Skin of body (tissue), 2 donors: ENCODE results near the gene C10orf53. TPM values are rescaled to one million over a fixed set of nuclear protein-coding genes. Genes with fewer than 3 reads are reported as not detected.

Experiments
- DNase-seq: peaks from one replicate; lab custom pipeline; 2025; lab: John Stamatoyannopoulos, UW
- total RNA-seq: library from RNA; depleted of rRNA; stranded (reverse); fragments of >200 nt; gene quantifications from one replicate; pipeline ENCODE4 v1.2.3, GENCODE V29; 2014

C10orf53 gene
- total RNA-seq, 1 donor from 2014 or later, result not detected

DNA sequence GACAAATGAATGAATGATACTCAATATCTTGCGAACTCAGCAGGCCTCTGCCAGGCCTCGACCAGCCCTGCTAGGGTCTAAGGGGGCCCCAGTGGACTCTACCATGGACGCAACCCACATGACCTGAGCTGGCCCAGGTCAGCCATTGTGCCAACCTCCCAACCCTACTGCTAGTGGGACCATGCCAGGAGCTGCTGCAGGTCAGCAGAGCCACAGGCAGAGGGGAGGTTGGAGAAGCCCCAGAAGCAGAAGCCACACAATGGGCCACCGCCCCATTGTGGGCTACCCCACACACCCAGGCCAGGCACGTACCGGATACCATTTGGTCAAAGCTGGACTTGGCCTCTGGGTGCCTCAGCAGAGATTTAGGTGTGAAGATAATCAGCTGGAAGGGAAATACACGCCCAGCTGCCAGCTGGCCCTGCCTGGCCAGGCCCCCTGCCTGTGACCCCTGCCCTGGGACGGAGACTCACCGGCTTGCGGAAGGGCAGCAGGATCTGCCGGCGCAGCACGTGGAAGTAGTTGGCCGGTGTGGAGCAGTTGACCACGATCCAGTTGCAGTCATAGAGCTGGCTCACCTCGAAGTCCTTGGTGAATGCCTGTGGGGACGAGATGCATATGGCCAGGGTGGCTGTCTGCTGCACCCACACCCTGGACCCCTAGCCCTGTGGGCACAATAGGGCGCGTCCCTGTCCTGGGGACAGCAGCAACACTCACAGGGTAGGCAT, 58.2 kb downstream of the C10orf53 start:
- DNase-seq, result no peak

GRCh38 chr10:49738616-49739360, 59.3 kb downstream of the C10orf53 start:
- DNase-seq, result no peak

GRCh38 chr10:49739426-49739825, 60.0 kb downstream of the C10orf53 start:
- no peak for DNase-seq

DNA sequence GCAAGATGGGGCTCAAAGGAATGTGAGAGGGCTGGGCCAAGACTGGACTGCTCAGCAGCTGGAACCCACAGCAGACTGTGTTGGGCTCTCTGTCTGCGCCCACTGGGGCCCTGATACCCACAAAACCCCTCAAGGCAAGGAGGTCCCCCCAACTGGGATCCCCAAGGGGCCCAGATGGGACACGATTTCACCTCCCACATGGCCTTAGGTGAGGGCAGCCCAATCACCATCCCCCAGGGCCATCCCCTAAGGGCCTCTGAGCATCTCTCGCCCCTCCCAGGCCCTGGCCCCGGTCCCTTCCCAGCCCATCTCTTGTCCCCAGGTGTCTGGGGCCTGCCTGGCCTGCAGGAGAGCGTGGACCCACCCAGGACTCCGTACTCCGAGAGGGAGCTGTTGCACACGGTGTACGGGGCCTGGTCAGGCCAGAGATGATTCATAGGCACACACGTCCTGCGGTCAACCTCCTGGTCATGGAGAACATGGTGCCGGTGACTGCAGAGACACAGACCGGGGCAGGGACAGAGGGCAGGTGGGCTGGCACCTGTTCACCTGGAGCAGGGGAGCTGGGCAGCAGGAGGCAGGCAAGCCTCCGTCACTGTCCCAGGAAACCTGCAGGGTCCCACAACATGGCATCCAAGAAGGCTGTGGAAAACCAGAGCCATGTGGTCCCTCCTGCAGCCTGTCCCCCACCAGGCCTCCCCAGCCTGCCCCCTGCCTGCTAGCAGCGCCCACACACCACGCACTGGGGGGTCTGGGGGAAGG, 61.1 kb downstream of the C10orf53 start:
- no peak for DNase-seq

GRCh38 chr10:49741108-49741995, 61.9 kb downstream of the C10orf53 start:
- DNase-seq, result no peak

GRCh38 chr10:49742683-49743463, 63.4 kb downstream of the C10orf53 start:
- DNase-seq, result no peak

- DNase-seq, result no peak
Measured at GRCh38 chr10:49743464-49744075, 64.1 kb downstream of the C10orf53 start.

GRCh38 chr10:49744091-49744685, 64.7 kb downstream of the C10orf53 start:
- DNase-seq, result no peak

DNA sequence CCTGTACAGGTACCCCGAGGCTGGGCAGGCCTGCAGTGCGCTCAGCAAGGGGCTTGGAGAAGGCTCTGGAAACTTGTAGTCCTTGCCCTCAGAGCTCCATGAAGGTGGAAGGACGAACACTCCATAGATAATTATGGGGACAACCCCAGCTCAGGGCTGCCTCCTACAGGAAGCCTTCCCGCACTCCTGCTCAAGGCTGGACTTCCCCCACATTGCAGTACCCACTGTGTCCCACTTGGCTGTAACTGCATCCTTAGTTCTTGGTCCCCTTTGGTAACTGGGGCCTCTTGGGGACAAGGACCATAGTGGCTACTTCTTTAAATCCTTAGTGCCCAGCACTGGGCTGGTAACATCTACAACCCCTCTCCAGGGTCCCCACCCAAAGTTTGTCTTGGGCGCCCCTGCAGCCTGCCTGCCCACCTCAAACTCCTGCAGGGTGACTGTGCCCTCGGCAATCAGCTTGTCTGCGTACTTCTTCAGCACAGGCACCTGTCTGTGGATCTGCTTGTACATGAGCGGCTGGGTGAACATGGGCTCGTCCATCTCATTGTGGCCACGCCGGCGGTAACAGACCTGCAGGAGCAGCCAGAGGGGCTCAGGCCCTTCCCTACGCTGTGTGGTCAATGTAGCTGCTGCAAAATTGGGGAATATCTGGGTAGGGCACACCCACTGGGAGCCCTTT, 65.6 kb downstream of the C10orf53 start:
- no peak for DNase-seq

DNA sequence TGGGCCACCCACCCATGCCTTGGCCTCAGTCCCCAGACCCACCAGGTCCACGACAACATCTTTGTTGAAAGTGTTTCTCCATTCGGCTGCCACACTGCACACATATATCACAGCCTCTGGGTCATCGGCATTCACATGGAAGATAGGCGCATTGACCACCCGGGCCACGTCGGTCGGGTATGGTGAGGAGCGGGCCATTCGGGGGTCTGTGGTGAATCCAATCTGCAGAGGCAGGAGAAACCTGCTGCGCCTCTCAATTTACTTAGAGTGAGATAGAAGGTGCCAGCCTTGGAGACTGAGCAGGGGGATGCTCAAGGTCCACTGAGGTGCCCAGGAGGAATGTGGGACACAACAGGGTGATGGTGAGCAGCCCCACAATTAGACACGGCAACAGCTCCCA, 66.3 kb downstream of the C10orf53 start:
- DNase-seq, result no peak

DNA sequence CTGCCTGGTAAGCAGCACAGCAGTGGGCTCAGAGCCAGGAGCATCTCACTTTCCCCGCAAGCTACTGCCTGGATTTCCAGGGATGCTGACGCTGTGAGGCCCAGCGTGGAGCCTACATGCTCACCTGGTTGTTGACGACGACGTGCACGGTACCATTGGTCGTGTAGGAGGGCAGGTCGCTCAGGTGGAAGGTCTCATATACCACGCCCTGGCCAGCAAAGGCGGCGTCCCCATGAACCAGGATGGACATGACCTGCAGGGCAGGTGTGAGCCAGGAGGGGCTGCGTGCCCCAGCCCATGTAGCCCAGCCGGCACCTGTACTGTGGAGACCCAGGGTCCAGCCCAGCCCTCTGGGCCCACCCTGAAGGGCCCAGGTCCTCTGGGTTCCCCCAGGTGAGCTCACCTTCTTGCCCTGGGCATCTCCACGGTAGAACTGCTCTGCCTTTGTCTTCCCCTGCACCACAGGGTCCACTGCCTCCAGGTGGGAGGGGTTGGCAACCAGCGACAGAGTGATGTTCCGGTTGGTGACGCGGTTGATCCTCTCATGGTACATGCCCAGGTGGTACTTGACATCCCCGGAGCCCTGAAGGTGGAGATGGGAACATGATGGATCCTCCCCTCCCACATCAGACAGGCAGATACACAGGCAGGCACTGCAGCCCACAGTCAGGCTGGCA, 67.3 kb downstream of the C10orf53 start:
- DNase-seq, result no peak

Other genes starting within 250 kb of the C10orf53 start
- 17.2 TPM for gene ERCC6, start 140.5 kb upstream of the C10orf53 start, total RNA-seq
- gene SLC18A3, start 69.3 kb upstream of the C10orf53 start, total RNA-seq, result not detected
- not detected for gene CHAT, start 65.6 kb upstream of the C10orf53 start, total RNA-seq
- 0.89 TPM for gene OGDHL, start 82.7 kb downstream of the C10orf53 start, total RNA-seq